Measurements from ENCODE around the gene ZNF664.

The ZNF664 gene

GRCh38 chr12:124030008-124030407 lies 57.0 kb downstream of the ZNF664 start:
- no peak overlapping the region for H3K27ac ChIP-seq
- TF ChIP-seq CTCF (conservative IDR thresholded peaks at IDR 0.05), result no peak
- TF ChIP-seq ZFX (IDR thresholded peaks at IDR 0.05), result no peak

- TF ChIP-seq CTCF (conservative IDR thresholded peaks at IDR 0.05), result no peak
- TF ChIP-seq ZFX (IDR thresholded peaks at IDR 0.05), result no peak
- no peak overlapping the region for H3K27ac ChIP-seq
Measured at GRCh38 chr12:124030510-124030909, 57.5 kb downstream of the ZNF664 start.

GRCh38 chr12:124031058-124031457 lies 58.0 kb downstream of the ZNF664 start:
- no peak for TF ChIP-seq CTCF (conservative IDR thresholded peaks at IDR 0.05)
- TF ChIP-seq ZFX (IDR thresholded peaks at IDR 0.05), result no peak
- no peak overlapping the region for H3K27ac ChIP-seq

GRCh38 chr12:124032265-124032886 lies 59.4 kb downstream of the ZNF664 start:
- H3K27ac ChIP-seq, result no peak overlapping the region
- no peak for TF ChIP-seq ZFX (IDR thresholded peaks at IDR 0.05)
- peak; percentile 90 for TF ChIP-seq CTCF (conservative IDR thresholded peaks at IDR 0.05)

GRCh38 chr12:124033859-124034258 lies 60.8 kb downstream of the ZNF664 start:
- no peak overlapping the region for H3K27ac ChIP-seq
- TF ChIP-seq ZFX (IDR thresholded peaks at IDR 0.05) (no peak), CTCF (conservative IDR thresholded peaks at IDR 0.05) (no peak)

GRCh38 chr12:124034297-124034696 lies 61.3 kb downstream of the ZNF664 start:
- no peak for TF ChIP-seq ZFX (IDR thresholded peaks at IDR 0.05)
- no peak for TF ChIP-seq CTCF (conservative IDR thresholded peaks at IDR 0.05)
- no peak overlapping the region for H3K27ac ChIP-seq

- TF ChIP-seq ZFX (IDR thresholded peaks at IDR 0.05), result no peak
- no peak for TF ChIP-seq CTCF (conservative IDR thresholded peaks at IDR 0.05)
- H3K27ac ChIP-seq, result no peak overlapping the region
Measured at GRCh38 chr12:124035163-124035562, 62.1 kb downstream of the ZNF664 start.

All from C4-2B (cell line).